GM23338 (cell line): ENCODE measurements around the gene TMEM185B. TPM values are rescaled to one million over a fixed set of nuclear protein-coding genes. Genes with fewer than 3 reads are reported as not detected.

Experiments used
- ATAC-seq: fragments of 200-7000 bp; cut with Tn5 transposase; 3 replicates; pipeline ENCODE4 v1.9.1; 2020
- DNase-seq: peaks from one replicate; pipeline ENCODE4 v3.0.0-alpha.2; 2015; ENCODE audit warnings: low spot score
- H2AFZ ChIP-seq: fragments of 200-600 bp; sonication (generic); 2 replicates; pipeline ENCODE4 v1.8.0; 2016; ENCODE audit warnings: antibody characterized with exemption, mild to moderate bottlenecking, moderate library complexity
- H3F3A ChIP-seq: fragments of 200-600 bp; sonication (generic); replicated peaks from 2 replicates; pipeline ENCODE4 v1.8.0; 2017; ENCODE audit warnings: antibody characterized with exemption, mixed run types, low read depth
- H3K27ac ChIP-seq: fragments of 200-600 bp; sonication (generic); 2 replicates; pipeline ENCODE4 v1.6.1; 2016; ENCODE audit warnings: low read depth
- H3K27me3 ChIP-seq: fragments of 200-600 bp; sonication (generic); 2 replicates; pipeline ENCODE4 v1.8.0; 2016; ENCODE audit warnings: mild to moderate bottlenecking, mixed run types, moderate library complexity; ENCODE audit not compliant: insufficient read depth
- H3K36me3 ChIP-seq: fragments of 200-600 bp; sonication (generic); 2 replicates; pipeline ENCODE4 v1.8.0; 2016; ENCODE audit warnings: mild to moderate bottlenecking; ENCODE audit not compliant: insufficient read depth
- H3K4me1 ChIP-seq: fragments of 200-600 bp; sonication (generic); 2 replicates; pipeline ENCODE4 v1.8.0; 2016; ENCODE audit warnings: mild to moderate bottlenecking, moderate library complexity; ENCODE audit not compliant: insufficient read depth
- H3K4me2 ChIP-seq: fragments of 200-600 bp; sonication (generic); 2 replicates; pipeline ENCODE4 v1.7.1; 2017; ENCODE audit warnings: mixed run types
- H3K4me3 ChIP-seq: fragments of 200-600 bp; sonication (generic); 2 replicates; pipeline ENCODE4 v1.6.1; 2016; ENCODE audit warnings: mixed run types
- H3K79me2 ChIP-seq: fragments of 200-600 bp; sonication (generic); replicated peaks from 2 replicates; pipeline ENCODE4 v1.8.0; 2017; ENCODE audit warnings: mild to moderate bottlenecking; ENCODE audit not compliant: insufficient read depth
- H3K9me2 ChIP-seq: fragments of 200-600 bp; sonication (generic); 2 replicates; pipeline ENCODE4 v1.8.0; 2017; ENCODE audit not compliant: insufficient read depth
- H4K20me1 ChIP-seq: fragments of 200-600 bp; sonication (generic); replicated peaks from 2 replicates; pipeline ENCODE4 v1.8.0; 2017; ENCODE audit warnings: mild to moderate bottlenecking; ENCODE audit not compliant: insufficient read depth
- H3K27ac Mint-ChIP-seq: 2 replicates; pipeline ENCODE4 v1.8.0; 2020; ENCODE audit warnings: inconsistent platforms, mild to moderate bottlenecking, moderate library complexity, mixed read lengths
- H3K27me3 Mint-ChIP-seq: 3 replicates; pipeline ENCODE4 v1.8.0; 2022; ENCODE audit warnings: low read depth, mild to moderate bottlenecking, moderate library complexity, mixed read lengths, inconsistent platforms; ENCODE audit not compliant: insufficient read depth, poor library complexity
- H3K36me3 Mint-ChIP-seq: 3 replicates; pipeline ENCODE4 v1.8.0; 2021; ENCODE audit warnings: low read depth, mild to moderate bottlenecking, inconsistent platforms, moderate library complexity, mixed read lengths
- H3K4me1 Mint-ChIP-seq: 3 replicates; pipeline ENCODE4 v1.8.0; 2020; ENCODE audit warnings: mild to moderate bottlenecking, inconsistent platforms, mixed read lengths
- H3K4me3 Mint-ChIP-seq: 3 replicates; pipeline ENCODE4 v1.8.0; 2021; ENCODE audit warnings: moderate library complexity, mild to moderate bottlenecking, inconsistent platforms, mixed read lengths
- H3K9me3 Mint-ChIP-seq: 3 replicates; pipeline ENCODE4 v1.8.0; 2020; ENCODE audit warnings: moderate library complexity, mild to moderate bottlenecking, inconsistent platforms, mixed read lengths
- CREB1 ChIP-seq: fragments of 250-450 bp; sonication (Bioruptor Pico); IDR thresholded peaks from 2 replicates; pipeline ENCODE4 v1.5.0; 2020; ENCODE audit warnings: low read depth, mild to moderate bottlenecking, moderate library complexity
- CTCF ChIP-seq, 2 experiments: fragments of 200-600 bp in 1 of 2; sonication (generic) in 1 of 2; conservative IDR thresholded peaks; 2 replicates each; pipeline versions ENCODE4 v1.5.1 to v1.6.1; 2016 to 2017; ENCODE audit warnings: antibody characterized with exemption in 2 of 2, low read depth in 2 of 2, mild to moderate bottlenecking in 2 of 2, moderate library complexity in 1 of 2
- EZH2 ChIP-seq: fragments of 200-600 bp; sonication (generic); IDR thresholded peaks from one replicate; pipeline ENCODE4 v1.8.0; 2017; ENCODE audit warnings: antibody characterized with exemption, mild to moderate bottlenecking, low read depth; ENCODE audit not compliant: unreplicated experiment
- EZH2phosphoT487 ChIP-seq: fragments of 200-600 bp; sonication (generic); IDR thresholded peaks from one replicate; pipeline ENCODE4 v1.8.1; 2018; ENCODE audit warnings: antibody characterized with exemption; ENCODE audit not compliant: unreplicated experiment
- JUNB ChIP-seq: IDR thresholded peaks from one replicate; pipeline ENCODE4 v1.6.1; 2016; ENCODE audit warnings: antibody characterized with exemption; ENCODE audit not compliant: unreplicated experiment
- NANOG ChIP-seq: IDR thresholded peaks from 2 replicates; pipeline ENCODE4 v1.6.1; 2016; ENCODE audit warnings: antibody characterized with exemption, borderline replicate concordance
- POLR2AphosphoS5 ChIP-seq: IDR thresholded peaks from 2 replicates; pipeline ENCODE4 v1.6.1; 2016; ENCODE audit warnings: antibody characterized with exemption, low read depth
- REST ChIP-seq: IDR thresholded peaks from one replicate; pipeline ENCODE4 v1.6.1; 2018; ENCODE audit warnings: antibody characterized with exemption; ENCODE audit not compliant: unreplicated experiment
- STAT1 ChIP-seq: IDR thresholded peaks from one replicate; pipeline ENCODE4 v1.6.1; 2016; ENCODE audit warnings: antibody characterized with exemption; ENCODE audit not compliant: unreplicated experiment
- ZNF114 ChIP-seq: fragments of 250-450 bp; sonication (Bioruptor Pico); IDR thresholded peaks from 2 replicates; pipeline ENCODE4 v1.5.0; 2020; ENCODE audit warnings: mild to moderate bottlenecking, moderate library complexity
- ZNF331 ChIP-seq: fragments of 250-450 bp; sonication (Bioruptor Pico); IDR thresholded peaks from 2 replicates; pipeline ENCODE4 v1.5.0; 2020; ENCODE audit warnings: low read depth, mild to moderate bottlenecking, moderate library complexity
- ZNF462 ChIP-seq: fragments of 250-450 bp; sonication (Bioruptor Pico); IDR thresholded peaks from 2 replicates; pipeline ENCODE4 v1.5.0; 2020; ENCODE audit warnings: mild to moderate bottlenecking, moderate library complexity
- polyA plus RNA-seq: library from polyadenylated mRNA; unstranded; fragments of >200 nt; fragmentation: Nextera tagmentation; extraction: Ambion mirVana; gene quantifications from 2 replicates; pipeline ENCODE4 v1.2.1, GENCODE V29; 2016
- total RNA-seq: library from RNA; depleted of rRNA; stranded (reverse); fragments of >200 nt; shearing (Covaris generic); gene quantifications from 2 replicates; pipeline ENCODE4 v1.2.3, GENCODE V29; 2014
- TF ChIP-seq, protein P1 (sequence below): IDR thresholded peaks from 2 replicates; pipeline ENCODE4 v1.6.1; 2016; ENCODE audit warnings: antibody characterized with exemption

Gene TMEM185B
- total and polyA plus RNA-seq, 2 experiments from 2014 or later: 3.9 to 24.4 TPM

DNA sequence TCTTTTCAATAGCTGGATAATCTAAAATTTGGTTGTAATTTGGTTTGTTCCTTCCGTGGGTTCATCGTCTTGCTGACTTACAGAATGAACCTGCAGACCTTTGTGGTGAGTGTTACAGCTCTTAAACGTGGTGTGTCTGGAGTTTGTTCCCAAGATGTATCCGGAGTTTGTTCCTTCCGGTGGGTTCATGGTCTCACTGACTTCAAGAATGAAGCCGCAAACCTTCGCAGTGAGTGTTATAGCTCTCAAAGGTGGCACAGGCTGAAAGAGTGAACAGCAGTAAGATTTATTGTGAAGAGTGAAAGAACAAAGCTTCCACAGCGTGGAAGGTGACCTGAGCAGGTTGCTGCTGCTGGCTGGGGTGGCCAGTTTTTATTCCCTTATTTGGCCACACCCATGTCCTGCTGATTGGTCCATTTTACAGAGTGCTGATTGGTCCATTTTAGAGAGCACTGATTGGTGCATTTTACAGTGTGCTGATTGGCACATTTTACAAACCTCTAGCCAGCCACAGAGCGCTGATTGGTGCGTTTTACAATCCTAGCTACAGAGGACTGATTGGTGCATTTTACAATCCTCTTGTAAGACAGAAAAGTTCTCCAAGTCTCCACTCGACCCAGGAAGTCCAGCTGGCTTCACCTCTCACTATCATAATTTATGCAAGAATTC, 46.0 kb upstream of the TMEM185B start:
- peaks cover 6% of the 10 kb centered on the region; the same call in 2 of the 3 replicates for H3K9me3 Mint-ChIP-seq
- H3K27ac Mint-ChIP-seq: no peak overlapping the region
- H3K4me1 ChIP-seq: 0 out of 2 replicates have a peak, but pooled peaks cover 6% of the 10 kb centered on the region
- no peak overlapping the region for H3K4me3 Mint-ChIP-seq
- no peaks in the 10 kb centered on the region for H3F3A ChIP-seq
- TF ChIP-seq EZH2 (no peak), ZNF114 (CRISPR knock-in tag) (no peak), EZH2phosphoT487 (no peak), REST (no peak), POLR2AphosphoS5 (no peak), CTCF (conservative IDR thresholded peaks at IDR 0.05; ENCODE audit: low read depth in 2 of 2) (no peak), JUNB (no peak), STAT1 (no peak), NANOG (no peak), CREB1 (CRISPR knock-in tag) (no peak), ZNF462 (CRISPR knock-in tag) (no peak), ZNF331 (CRISPR knock-in tag) (no peak)
- TF ChIP-seq, protein P1, sequence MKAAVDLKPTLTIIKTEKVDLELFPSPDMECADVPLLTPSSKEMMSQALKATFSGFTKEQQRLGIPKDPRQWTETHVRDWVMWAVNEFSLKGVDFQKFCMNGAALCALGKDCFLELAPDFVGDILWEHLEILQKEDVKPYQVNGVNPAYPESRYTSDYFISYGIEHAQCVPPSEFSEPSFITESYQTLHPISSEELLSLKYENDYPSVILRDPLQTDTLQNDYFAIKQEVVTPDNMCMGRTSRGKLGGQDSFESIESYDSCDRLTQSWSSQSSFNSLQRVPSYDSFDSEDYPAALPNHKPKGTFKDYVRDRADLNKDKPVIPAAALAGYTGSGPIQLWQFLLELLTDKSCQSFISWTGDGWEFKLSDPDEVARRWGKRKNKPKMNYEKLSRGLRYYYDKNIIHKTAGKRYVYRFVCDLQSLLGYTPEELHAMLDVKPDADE: no peak
- no peaks in the 10 kb centered on the region for H3K27me3 ChIP-seq
- DNase-seq (no peak), ATAC-seq (no peak)
- peaks cover 3% of the 10 kb centered on the region for H3K79me2 ChIP-seq
- H3K27me3 Mint-ChIP-seq: peaks cover 1% of the 10 kb centered on the region
- H2AFZ ChIP-seq: no peak overlapping the region
- no peak overlapping the region for H3K4me2 ChIP-seq
- no peak overlapping the region for H3K4me3 ChIP-seq
- H3K36me3 ChIP-seq: no peaks in the 10 kb centered on the region; the same call in 1 of the 2 replicates
- H4K20me1 ChIP-seq: 0 out of 2 replicates have a peak, but pooled peaks cover 4% of the 10 kb centered on the region
- H3K27ac ChIP-seq: no peak overlapping the region
- H3K36me3 Mint-ChIP-seq: peaks cover 5% of the 10 kb centered on the region; the same call in 1 of the 3 replicates
- H3K4me1 Mint-ChIP-seq: 0 out of 3 replicates have a peak, but pooled peaks cover 3% of the 10 kb centered on the region
- no peaks in the 10 kb centered on the region for H3K9me2 ChIP-seq
